HG03354 (cell line): Measurements from ENCODE around the gene PRR19.
"Not testable (repeated sequence)": the region's sequence is repeated elsewhere in the genome, so short reads cannot be mapped to it uniquely, and the experiment has no call there.

ENCODE experiments used
- ATAC-seq: cut with Tn5 transposase; IDR thresholded peaks from one replicate; pipeline ENCODE4 v1.9.1; 2021; ENCODE audit warnings: mild to moderate bottlenecking; ENCODE audit not compliant: unreplicated experiment, poor library complexity, severe bottlenecking

PRR19 gene

DNA sequence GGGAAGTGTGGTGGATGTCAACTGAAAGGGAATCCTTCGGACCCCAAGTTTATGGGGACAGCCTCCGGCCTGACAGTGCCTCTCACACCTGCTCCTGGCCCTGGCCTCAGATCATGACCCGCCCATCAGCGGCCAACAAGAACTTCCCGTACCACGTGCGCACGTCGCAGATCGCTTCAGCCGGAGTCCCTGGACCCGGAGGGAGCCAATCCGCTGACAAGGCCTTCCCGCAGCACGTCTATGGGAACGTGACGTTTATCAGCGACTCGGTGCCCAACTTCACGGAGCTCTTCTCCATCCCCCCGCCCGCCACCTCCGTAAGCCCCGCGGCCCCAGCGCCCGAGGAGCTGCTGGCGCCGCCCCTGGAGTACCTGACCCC is 21.5 kb downstream of the PRR19 start:
- ATAC-seq: no peak

DNA sequence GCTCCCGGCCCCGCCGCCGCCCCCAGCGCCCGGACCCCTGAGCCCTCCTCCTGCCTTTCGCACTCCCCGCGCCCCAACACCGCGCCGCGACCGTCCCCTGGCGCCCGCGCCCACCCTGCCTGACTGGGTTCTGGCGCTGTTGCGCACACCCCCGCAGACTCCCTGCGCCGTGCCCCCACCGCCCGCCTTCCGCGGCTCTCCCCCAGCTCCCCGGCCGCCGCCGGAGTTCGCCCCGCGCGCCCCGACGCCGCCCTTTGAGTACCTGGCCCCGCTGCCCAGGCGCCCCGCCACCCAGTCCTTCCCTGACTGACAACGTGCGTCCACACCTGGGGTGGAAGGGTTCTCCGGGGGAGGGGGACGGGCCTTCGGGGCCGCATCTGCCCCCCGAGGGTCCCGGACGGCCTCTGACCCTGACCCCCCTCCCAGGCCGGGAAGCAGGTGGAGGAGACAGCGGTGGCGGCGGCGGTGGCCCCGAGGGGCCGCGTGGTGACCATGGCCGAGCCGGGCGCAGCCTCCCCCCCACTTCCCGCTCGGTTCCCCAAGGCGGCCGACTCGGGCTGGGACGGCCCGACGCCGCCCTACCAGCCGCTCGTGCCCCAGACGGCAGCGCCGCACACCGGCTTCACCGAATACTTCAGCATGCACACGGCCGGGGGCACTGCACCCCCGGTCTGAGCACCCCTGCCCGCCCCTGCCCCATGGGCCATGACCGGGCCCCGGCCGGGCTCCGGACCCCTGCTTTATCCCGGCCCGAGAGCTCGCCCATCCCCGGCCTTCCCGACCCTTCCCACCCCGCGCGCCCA is 22.1 kb downstream of the PRR19 start:
- no peak for ATAC-seq

DNA sequence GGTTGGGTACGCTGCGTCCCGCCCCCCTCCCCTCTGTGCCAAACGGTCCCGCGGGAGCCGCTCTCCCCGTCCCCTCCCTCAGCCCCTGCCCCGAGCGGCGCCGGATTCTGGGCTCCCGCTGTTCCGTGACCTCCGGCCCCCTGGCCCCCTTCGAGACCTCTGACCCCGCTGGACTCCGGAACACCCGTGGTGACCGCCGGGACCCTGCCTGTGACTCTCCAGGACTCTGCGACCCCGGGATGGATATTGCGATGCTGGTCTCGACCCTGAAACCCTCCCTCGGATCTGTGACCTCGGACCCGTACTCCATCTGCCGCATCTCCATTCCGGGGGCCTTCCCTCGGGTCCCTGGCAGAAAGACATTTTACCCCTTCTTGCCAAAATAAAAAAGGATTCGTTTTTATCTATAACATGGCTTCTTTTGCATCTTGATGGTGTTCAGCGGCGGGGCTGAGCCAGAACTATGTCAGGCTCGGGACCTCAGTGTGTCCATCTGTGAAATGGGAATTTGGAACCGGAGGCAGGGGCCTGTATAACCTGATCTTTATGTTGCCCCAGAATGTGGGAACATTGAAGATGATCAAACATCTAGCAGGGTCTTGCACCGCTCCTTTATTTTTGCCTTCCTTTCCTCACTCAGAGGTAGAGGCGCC is 22.8 kb downstream of the PRR19 start:
- ATAC-seq: no peak

DNA sequence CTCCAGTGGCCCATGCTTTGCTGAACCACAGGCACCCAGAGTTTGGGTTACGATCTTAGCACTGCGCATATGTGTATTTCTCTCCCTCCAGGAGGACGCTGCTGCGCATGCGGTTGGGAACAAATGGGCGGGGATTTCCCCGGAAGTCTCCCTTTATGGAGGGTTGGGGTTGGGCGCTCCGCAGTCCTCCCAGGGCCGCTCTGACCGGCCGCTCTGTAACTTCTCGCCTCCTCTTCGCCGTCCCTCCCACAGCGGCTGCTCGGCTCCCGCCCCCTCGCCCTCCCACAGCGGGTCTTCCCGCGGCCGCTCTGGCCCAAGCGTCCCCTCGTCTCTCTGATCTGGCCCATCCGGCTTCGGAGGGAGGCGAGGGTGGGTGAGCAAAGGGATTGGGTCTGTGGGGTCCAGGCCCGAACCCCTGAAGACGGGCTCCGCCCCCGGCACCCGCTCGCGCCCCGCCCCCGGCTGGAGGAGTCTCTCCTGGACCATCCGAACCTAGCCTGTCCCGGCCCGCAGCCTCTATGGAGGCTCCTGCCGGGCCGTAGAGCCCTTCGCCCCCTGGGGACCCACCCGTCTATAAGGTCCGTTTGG is 23.5 kb downstream of the PRR19 start, which contains the start of gene MEGF8:
MEGF8 (plus strand) TSS at position 328 of the 588 bp plus-strand sequence. CDS start 609 bp downstream, outside the sequence.
- ATAC-seq: peak; percentile 91

DNA sequence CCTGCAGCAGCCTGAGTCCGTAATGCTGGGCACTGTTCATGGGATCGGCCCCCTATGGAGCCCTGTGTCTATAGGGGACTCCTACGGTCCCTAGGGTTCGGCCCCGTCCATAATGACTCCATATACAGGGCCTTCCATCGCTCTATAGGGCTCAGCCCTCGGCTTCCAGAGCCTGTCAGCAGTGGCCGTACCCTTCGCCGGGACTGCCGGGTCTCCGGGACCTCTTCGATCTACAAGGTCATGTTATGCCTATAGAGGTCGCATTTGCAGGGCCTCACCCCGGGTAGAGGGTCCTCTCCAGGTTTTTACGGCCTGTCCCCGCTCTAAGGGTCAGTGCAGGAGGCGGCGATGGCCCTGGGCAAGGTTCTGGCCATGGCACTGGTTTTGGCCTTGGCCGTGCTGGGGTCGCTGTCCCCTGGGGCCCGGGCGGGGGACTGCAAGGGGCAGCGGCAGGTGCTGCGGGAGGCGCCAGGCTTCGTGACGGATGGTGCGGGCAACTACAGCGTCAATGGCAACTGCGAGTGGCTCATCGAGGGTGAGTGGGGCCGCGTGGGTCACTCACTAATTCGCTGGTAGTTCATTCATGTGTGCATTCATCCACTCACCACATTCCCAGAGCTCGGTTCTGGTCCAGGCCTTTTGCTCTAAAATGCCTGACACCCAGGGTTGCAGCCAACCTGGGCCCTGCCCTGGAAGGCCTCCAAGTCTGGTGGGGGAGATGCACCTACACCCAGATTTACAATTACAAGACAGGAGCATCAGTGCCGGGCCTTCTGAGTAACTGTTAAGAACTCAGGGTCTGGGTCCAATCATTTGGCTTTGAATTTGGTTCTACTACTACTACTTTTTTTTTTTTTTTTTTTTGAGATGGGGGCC is 24.2 kb downstream of the PRR19 start:
- peak; percentile 23 for ATAC-seq

DNA sequence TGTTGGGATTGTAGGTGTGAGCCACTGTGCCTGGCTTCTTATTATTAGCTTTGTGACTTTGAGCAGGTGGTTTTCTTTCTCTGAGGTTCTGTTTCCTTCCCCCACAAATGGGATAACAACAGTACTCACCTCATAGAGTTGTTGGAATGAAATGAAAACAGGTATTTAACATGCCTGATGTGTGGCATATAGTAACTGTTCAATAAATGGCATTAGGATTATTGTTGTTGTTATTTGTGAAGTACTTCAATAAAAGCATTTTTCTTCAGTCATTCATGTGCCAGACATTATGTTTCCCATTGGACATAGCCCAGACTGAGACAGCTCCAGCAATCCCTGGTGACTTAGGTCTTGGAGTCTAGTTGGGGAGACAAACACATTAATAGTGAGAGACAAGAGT is 25.0 kb downstream of the PRR19 start:
- no peak for ATAC-seq

DNA sequence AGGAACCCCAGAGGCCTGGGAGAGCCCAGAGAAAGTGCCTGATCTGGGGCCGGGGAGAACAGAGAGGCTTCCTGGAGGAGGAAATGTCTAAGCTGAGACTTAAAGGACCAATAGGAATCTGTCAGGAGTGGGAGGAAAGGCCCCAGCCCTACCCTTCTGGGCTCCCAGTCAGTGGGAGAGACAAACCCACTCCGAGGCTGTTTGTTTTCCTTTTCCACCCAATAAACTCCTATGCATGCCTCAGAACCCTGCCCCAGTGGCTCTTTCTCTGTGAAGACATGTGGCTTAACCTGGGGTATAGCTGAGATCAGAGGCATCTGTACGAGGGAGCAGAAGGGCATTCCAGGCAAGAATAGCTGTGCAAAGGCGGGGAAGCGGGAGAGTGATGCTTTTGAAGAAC is 25.4 kb downstream of the PRR19 start:
- no peak for ATAC-seq

DNA sequence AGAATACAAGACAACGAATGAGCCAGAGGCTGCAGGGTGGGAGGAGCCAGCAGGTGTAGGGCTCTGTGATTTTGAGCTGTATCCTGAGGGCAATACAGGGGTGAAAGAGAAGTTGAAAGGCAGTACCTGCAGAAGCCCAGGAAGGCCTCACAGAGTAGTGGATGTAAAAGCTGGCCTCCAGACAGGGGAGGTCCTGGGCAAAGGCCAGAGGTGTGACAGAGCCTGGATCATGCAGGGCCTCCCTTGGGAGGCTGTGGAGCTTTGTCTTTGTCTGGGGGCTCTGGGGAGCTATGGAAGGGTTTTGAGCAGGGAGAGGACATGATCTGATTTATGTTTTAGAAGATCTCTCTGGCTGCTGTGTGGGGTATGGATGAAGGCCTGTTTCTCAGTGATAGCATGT is 26.2 kb downstream of the PRR19 start:
- ATAC-seq: no peak

DNA sequence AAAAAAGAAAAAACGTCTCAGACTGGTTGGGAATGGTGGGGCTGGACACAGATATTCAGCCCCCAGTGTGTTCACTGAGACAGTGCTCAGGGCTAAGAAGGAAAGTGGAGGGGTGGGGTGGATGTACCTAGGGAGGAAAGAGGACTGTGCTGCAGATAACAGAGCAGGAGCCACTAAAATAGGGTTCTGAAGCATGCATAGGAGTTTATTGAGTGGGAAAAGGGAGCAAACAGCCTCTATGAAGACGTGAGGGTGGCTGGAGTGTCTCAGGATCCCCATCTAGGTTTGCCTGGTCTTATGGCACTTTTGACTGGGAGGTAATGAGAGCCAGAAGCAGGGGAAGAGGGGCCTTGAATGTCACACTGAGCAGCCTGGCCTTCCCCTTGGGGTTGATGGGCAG is 26.9 kb downstream of the PRR19 start:
- ATAC-seq: no peak

DNA sequence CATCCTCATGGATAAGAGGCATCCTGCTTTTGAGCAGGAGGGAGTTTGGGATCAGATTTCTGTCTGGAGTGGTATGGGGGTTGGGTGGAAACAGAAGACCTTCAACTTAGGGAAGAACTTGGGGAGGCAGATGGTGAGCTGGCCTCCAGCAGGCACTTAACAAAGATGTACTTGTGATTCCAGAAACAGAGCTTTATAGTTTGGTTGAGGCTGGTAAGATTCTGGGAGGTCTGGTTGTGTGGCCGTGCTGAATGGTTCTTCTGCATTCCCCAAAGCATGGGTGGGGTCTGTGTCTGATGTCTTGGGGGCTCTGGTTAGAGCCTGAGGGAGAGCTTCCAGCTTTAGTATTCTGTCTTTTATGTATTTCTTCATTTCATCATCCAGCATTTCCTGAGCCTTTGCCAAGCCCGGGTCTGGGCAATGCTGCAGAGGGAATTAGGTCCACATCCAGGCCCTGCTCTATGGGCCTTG is 28.3 kb downstream of the PRR19 start:
- ATAC-seq: no peak

DNA sequence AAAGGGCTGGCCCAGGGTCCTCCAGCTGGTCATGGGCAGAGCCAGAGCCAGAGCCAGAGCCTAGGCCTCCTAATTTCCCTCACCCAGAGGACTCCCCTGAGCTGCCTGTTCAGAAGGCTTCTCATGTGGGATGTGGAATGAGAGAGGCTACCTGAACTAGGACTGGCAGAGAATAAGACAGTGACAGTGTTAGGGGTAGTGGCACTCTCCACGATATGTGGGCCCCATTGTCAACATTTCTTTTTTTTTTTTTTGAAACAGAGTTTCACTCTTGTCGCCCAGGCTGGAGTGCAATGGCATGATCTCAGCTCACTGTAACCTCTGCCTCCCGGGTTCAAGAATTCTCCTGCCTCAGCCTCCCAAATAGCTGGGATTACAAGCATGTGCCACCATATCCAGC is 29.4 kb downstream of the PRR19 start:
- not testable (repeated sequence) for ATAC-seq

DNA sequence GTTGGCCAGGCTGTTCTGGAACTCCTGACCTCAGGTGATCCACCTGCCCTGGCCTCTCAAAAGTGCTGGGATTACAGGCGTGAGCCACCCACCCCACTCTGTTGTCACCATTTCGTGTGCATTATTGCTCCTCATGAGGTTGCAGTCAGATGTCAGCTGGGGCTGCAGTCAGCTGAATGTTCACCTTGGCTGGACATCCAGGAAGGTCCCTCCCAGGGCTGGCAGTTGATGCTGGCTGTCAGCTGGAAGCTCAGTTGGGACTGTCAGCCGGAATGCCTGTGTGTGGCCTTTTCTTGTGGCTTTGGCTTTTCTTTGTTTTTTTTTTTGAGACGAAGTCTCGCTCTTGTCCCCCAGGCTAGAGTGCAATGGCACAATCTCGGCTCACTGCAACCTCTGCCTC is 30.1 kb downstream of the PRR19 start:
- no peak for ATAC-seq

DNA sequence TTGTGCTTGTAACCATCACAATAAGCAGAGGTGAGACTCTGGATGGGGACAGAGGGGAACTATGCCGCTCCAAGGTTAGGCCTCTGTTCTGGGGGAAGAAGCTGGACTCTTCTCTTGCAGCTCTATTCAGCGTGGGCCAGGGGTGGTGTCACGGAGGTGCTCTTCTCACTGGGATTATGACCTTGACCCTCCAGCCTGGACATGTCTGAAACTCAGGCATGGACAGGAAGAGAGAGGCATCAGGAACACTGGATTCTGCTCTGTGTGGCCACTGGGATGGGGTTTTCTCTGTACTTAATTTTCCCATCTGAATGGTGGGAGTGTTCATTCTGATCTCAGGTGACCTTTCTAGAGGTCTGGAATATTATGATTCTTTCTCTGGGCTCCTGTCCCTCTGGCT is 31.1 kb downstream of the PRR19 start:
- no peak for ATAC-seq

DNA sequence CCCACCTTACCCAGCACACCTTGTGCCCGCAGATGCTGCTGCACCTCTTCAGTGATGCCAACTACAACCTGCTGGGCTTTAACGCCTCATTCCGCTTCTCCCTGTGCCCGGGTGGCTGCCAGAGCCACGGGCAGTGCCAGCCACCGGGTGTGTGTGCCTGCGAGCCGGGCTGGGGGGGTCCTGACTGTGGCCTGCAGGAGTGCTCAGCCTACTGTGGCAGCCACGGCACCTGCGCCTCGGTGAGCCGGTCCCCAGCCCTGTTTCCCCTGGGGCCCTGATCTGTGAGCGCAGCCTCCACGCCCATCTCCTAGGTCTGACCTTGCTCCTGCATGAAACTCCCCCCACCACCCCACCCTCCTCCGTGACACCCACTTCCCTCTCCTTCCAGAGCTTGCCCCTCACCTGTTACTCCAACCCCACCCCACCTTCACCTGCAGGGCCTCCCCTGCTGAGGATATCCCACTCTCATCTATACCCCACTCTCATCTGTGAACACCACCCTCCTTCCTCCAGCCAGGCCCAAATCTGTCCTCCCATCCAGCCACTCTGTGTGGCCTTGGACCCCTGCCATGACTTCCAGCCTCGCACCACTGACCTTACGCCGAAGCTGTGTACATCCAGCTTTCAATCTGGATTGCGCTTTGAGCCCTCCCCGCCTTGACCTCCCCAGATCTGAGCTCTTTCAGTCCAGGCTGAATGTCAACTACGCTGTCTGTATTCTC is 32.2 kb downstream of the PRR19 start:
- ATAC-seq: no peak

DNA sequence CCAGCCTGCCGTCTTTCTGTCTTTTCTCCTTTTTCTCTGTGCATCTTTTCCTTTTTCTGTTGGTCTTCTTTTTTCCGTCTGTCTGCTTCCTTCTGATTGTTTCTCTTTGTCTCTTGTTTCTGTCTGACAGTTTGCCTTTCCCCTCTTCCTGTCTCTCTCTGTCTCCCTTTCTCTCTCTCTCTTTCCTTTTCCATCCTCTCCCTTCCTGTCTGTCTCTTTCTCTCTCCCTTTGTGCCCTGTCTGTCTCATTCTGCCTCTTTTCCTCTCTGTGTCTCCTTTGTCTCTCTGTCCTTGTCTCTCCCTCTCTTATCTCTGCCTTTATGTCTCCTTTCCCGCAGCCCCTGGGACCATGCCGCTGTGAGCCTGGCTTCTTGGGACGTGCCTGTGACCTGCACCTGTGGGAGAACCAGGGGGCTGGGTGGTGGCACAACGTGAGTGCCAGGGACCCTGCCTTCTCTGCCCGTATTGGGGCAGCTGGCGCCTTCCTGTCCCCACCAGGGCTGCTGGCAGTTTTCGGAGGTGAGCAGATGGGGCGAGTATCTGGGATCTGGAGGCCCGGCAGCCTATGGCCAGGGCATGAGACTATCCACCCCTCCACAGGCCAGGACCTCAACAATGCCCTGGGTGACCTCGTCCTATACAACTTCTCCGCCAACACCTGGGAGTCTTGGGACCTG is 32.9 kb downstream of the PRR19 start:
- ATAC-seq: no peak

DNA sequence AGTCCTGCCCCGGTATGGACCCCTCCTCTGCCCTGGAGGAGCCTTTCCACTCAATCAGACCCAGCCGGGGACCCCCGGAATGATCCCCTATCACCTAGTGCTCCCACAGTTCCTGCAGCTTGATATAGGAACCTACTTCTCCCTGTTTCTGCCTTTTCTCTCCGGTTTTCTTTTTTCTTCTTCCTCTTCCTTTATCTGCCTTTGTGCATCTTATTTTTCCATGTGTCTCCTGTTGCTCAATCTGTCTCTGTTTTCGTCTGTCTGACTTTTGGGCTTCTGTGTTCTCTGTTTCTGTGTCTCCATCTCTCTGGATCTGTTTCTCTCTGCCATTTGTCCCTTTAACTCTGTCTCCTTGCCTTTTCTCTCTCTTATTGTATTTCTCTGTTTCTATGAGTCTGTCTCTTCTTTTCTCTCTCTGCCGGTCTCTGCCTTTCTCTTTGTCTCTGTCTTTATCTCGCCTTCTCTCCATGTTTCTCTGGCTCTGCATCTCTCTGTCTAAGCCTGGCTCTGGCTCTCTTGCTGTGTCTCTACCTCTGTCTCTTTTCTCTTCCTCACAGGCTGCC is 33.5 kb downstream of the PRR19 start:
- no peak for ATAC-seq

DNA sequence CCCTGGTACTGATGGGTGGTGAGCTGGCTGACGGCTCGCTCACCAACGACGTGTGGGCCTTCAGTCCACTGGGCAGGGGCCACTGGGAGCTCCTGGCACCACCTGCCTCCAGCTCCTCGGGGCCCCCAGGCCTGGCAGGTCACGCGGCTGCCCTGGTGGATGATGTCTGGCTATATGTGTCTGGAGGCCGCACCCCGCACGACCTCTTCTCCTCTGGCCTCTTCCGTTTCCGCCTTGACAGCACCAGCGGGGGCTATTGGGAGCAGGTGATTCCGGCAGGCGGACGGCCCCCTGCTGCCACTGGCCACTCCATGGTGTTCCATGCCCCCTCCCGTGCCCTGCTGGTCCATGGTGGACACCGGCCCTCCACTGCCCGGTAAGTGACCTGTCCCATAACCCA is 34.0 kb downstream of the PRR19 start:
- no peak for ATAC-seq

DNA sequence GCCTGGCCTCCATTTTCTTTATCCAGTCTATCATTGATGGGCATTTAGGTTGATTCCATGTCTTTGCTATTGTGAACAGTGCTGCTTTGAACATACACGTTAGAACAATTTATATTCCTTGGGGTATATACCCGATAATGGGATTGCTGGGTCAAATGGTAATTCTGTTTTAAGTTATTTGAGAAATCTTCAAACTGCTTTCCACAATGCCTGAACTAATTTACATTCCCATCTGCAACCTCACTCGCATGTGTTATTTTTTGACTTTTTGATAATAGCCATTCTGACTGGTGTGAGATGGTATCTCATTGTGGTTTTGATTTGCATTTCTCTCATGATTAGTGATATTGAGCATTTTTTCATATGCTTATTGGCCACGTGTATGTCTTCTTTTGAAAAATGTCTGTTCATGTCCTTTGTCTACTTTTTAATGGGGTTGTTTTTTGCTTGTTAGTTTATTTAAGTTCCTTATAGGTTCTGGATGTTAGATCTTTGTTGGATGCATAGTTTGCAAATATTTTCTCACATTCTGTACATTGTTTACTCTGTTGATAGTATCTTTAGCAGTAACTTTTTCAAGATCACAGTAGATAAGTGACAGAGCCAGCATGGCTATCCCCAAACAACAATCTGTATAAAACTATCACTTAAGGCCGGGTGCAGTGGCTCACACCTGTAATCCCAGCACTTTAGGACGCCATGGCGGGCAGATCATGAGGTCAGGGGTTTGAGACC is 37.4 kb downstream of the PRR19 start:
- ATAC-seq: not testable (repeated sequence)
